Measurements from ENCODE around the gene SLC1A3.

The SLC1A3 gene

DNA sequence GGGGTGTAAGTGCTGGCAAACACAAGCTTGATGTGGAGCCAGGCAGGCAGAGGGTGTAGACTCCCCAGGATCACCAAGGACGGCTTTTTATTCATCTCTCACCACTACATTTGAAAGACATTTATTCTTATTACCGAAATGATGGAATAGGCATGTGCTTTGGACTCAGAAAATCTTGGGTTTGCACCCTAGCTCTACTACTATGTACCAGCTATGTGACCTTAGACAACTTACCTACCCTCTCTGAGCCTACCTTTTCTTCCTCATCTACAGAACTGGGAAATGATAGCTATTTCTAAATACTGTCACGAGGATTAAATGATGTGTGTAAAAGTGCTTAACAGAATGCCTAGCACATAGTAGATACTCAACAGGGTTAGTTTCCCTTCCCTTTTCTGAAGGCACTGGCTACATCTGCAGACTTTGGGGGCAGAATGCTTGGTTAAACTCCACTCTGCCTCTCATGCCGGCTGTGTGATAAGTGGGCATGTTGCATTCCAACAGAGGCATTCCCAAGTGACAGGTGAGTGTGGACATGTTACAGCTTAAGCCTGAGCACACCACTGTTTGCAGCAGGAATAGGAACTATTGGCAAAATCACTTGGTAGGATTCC lies 94.8 kb downstream of the SLC1A3 start:
- peaks cover 30% of the 10 kb centered on the region for H3K4me1 Mint-ChIP-seq
- no peaks in the 10 kb centered on the region for H3K27me3 Mint-ChIP-seq
- H3K27ac Mint-ChIP-seq: peak overlapping the region; percentile 62
- no peaks in the 10 kb centered on the region for H3K9me3 Mint-ChIP-seq
- DNase-seq (ENCODE audit: low spot score in 2 of 2): peak in 1 of 2 donors; percentile 33
- H3K36me3 Mint-ChIP-seq: peaks cover 28% of the 10 kb centered on the region
- peak; percentile 99 for ATAC-seq (ENCODE audit: low read depth)
- peak overlapping the region; percentile 19 for H3K4me3 Mint-ChIP-seq

GRCh38 chr5:36703245-36703860 lies 96.9 kb downstream of the SLC1A3 start:
- H3K27ac Mint-ChIP-seq: no peak overlapping the region
- no peak for DNase-seq (ENCODE audit: low spot score in 2 of 2)
- H3K9me3 Mint-ChIP-seq: no peaks in the 10 kb centered on the region
- peaks cover 27% of the 10 kb centered on the region for H3K4me1 Mint-ChIP-seq
- no peak overlapping the region for H3K4me3 Mint-ChIP-seq
- ATAC-seq (ENCODE audit: low read depth): no peak
- H3K36me3 Mint-ChIP-seq: peaks cover 33% of the 10 kb centered on the region
- H3K27me3 Mint-ChIP-seq: no peaks in the 10 kb centered on the region

DNA sequence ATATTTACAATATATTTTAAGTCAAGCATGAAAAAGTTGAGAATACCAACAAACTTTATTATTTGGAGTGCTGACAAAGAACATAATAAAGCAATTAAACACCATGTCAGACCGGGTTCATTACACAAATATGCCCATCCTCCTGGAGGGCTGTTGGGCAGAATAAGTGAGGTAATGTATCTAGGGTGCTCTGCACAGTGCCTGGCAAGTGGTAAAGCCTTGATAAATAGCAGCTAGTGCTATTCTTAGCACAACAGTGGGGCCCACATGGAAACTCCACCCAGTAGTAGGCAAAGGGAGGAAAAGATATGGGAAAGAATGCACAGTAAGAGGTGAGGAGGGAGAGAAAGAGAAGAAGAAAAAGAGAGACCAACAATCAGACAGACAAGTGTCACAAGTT lies 97.7 kb downstream of the SLC1A3 start:
- Mint-ChIP-seq H3K4me3 (no peak overlapping the region), H3K9me3 (no peaks in the 10 kb centered on the region), H3K4me1 (peaks cover 30% of the 10 kb centered on the region), H3K36me3 (peaks cover 39% of the 10 kb centered on the region), H3K27me3 (no peaks in the 10 kb centered on the region), H3K27ac (no peak overlapping the region)
- DNase-seq (ENCODE audit: low spot score in 2 of 2): no peak
- no peak for ATAC-seq (ENCODE audit: low read depth)

- no peaks in the 10 kb centered on the region for H3K27me3 Mint-ChIP-seq
- ATAC-seq (ENCODE audit: low read depth) (no peak), DNase-seq (ENCODE audit: low spot score in 2 of 2) (no peak)
- H3K9me3 Mint-ChIP-seq: no peaks in the 10 kb centered on the region
- peaks cover 31% of the 10 kb centered on the region for H3K4me1 Mint-ChIP-seq
- H3K4me3 Mint-ChIP-seq: no peak overlapping the region
- H3K27ac Mint-ChIP-seq: no peak overlapping the region
- H3K36me3 Mint-ChIP-seq: peaks cover 44% of the 10 kb centered on the region
Observed at GRCh38 chr5:36705055-36705454, 98.6 kb downstream of the SLC1A3 start.

- no peak for ATAC-seq (ENCODE audit: low read depth)
- Mint-ChIP-seq H3K36me3 (peaks cover 47% of the 10 kb centered on the region), H3K4me1 (peaks cover 24% of the 10 kb centered on the region), H3K27me3 (no peaks in the 10 kb centered on the region), H3K27ac (no peak overlapping the region), H3K4me3 (no peak overlapping the region), H3K9me3 (no peaks in the 10 kb centered on the region)
- no peak for DNase-seq (ENCODE audit: low spot score in 2 of 2)
Observed at GRCh38 chr5:36706662-36707061, 100.3 kb downstream of the SLC1A3 start.

GRCh38 chr5:36708996-36709395 lies 102.6 kb downstream of the SLC1A3 start:
- Mint-ChIP-seq H3K4me3 (no peak overlapping the region), H3K27me3 (no peaks in the 10 kb centered on the region), H3K27ac (no peak overlapping the region), H3K36me3 (peaks cover 43% of the 10 kb centered on the region), H3K9me3 (no peaks in the 10 kb centered on the region), H3K4me1 (peaks cover 20% of the 10 kb centered on the region)
- no peak for ATAC-seq (ENCODE audit: low read depth)
- DNase-seq (ENCODE audit: low spot score in 2 of 2): no peak

GRCh38 chr5:36710039-36710438 lies 103.6 kb downstream of the SLC1A3 start:
- Mint-ChIP-seq H3K9me3 (no peaks in the 10 kb centered on the region), H3K27me3 (no peaks in the 10 kb centered on the region), H3K4me3 (no peak overlapping the region), H3K4me1 (peaks cover 21% of the 10 kb centered on the region), H3K36me3 (peaks cover 37% of the 10 kb centered on the region), H3K27ac (no peak overlapping the region)
- ATAC-seq (ENCODE audit: low read depth): no peak
- DNase-seq (ENCODE audit: low spot score in 2 of 2): no peak

DNA sequence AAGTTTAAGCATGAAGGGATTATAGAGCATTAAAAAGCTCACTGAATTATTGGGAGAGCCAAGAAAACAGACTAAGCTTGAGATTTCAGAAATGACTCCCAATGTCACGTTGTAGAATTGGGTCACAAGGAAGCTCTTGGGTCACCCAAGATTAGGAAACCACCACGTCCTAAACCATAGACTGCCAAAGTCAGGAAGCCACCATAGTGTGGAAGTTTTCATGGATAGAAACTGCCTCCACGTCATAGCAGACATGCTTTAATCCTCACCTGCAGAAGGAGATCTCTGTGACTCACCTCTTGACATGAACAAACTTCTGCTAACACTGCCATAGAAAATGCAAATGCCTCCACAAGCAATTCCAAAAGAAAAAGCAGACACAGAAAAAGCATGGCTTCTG lies 106.3 kb downstream of the SLC1A3 start:
- peaks cover 36% of the 10 kb centered on the region for H3K36me3 Mint-ChIP-seq
- DNase-seq (ENCODE audit: low spot score in 2 of 2) (no peak), ATAC-seq (ENCODE audit: low read depth) (no peak)
- H3K4me3 Mint-ChIP-seq: no peak overlapping the region
- no peak overlapping the region for H3K27ac Mint-ChIP-seq
- H3K27me3 Mint-ChIP-seq: no peaks in the 10 kb centered on the region
- no peaks in the 10 kb centered on the region for H3K9me3 Mint-ChIP-seq
- H3K4me1 Mint-ChIP-seq: peaks cover 24% of the 10 kb centered on the region

DNA sequence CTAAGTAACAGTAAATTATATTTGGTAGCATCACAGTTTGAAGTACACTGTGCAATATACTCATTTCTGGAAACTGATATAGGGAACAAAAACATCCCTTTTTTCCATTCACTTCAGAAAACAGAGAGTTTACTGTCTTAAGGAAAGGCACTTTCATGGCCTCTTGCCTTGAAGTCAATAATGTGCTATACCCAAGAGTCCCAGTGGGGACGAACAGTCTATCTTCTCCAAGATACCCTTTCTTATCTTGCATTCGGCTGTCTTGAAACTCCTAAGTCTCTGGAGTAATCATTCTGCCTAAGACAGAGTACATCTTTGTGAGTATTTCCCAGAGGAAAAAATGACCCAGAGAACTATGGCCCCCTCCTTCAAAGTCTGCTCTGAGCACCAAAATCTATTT lies 107.1 kb downstream of the SLC1A3 start:
- H3K27me3 Mint-ChIP-seq: no peaks in the 10 kb centered on the region
- H3K27ac Mint-ChIP-seq: no peak overlapping the region
- no peak for ATAC-seq (ENCODE audit: low read depth)
- no peaks in the 10 kb centered on the region for H3K9me3 Mint-ChIP-seq
- H3K4me1 Mint-ChIP-seq: peaks cover 24% of the 10 kb centered on the region
- H3K4me3 Mint-ChIP-seq: no peak overlapping the region
- H3K36me3 Mint-ChIP-seq: peaks cover 35% of the 10 kb centered on the region
- DNase-seq (ENCODE audit: low spot score in 2 of 2): no peak

- Mint-ChIP-seq H3K27ac (no peak overlapping the region), H3K36me3 (peaks cover 20% of the 10 kb centered on the region), H3K4me3 (no peak overlapping the region), H3K27me3 (no peaks in the 10 kb centered on the region), H3K4me1 (peaks cover 31% of the 10 kb centered on the region), H3K9me3 (no peaks in the 10 kb centered on the region)
- no peak for ATAC-seq (ENCODE audit: low read depth)
- no peak for DNase-seq (ENCODE audit: low spot score in 2 of 2)
Observed at GRCh38 chr5:36717131-36717695, 110.8 kb downstream of the SLC1A3 start.

GRCh38 chr5:36719282-36719681 lies 112.9 kb downstream of the SLC1A3 start:
- peaks cover 16% of the 10 kb centered on the region for H3K36me3 Mint-ChIP-seq
- H3K27me3 Mint-ChIP-seq: no peaks in the 10 kb centered on the region
- H3K27ac Mint-ChIP-seq: no peak overlapping the region
- peaks cover 49% of the 10 kb centered on the region for H3K4me1 Mint-ChIP-seq
- no peak for ATAC-seq (ENCODE audit: low read depth)
- no peak for DNase-seq (ENCODE audit: low spot score in 2 of 2)
- peaks cover 3% of the 10 kb centered on the region for H3K9me3 Mint-ChIP-seq
- no peak overlapping the region for H3K4me3 Mint-ChIP-seq

DNA sequence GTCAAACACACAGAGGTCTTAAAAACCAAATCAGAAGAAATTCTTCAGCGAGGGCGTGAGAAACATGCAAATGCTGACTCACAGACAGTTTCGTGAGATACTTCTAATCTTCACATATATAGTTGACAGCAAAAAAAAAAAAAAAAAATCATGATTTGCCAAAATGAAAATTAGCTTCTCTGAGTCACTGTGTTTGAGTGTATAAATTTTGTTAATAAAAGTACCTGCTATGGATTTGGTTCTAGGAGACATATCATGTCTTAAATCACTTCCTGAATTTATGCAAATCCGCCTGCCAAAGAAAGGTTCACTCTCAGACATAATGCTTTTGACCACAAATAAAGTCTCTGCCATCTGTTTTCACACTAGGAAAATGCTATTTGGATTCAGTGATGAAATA lies 114.3 kb downstream of the SLC1A3 start:
- Mint-ChIP-seq H3K27ac (no peak overlapping the region), H3K4me3 (peak overlapping the region; percentile 39), H3K4me1 (peaks cover 49% of the 10 kb centered on the region), H3K9me3 (peaks cover 3% of the 10 kb centered on the region), H3K36me3 (peaks cover 13% of the 10 kb centered on the region), H3K27me3 (no peaks in the 10 kb centered on the region)
- ATAC-seq (ENCODE audit: low read depth) (peak; percentile 16), DNase-seq (ENCODE audit: low spot score in 2 of 2) (no peak)

- DNase-seq (ENCODE audit: low spot score in 2 of 2) (no peak), ATAC-seq (ENCODE audit: low read depth) (no peak)
- H3K9me3 Mint-ChIP-seq: peaks cover 3% of the 10 kb centered on the region
- peak overlapping the region; percentile 87 for H3K27ac Mint-ChIP-seq
- peaks cover 13% of the 10 kb centered on the region for H3K36me3 Mint-ChIP-seq
- H3K4me3 Mint-ChIP-seq: peak overlapping the region; percentile 43
- peaks cover 49% of the 10 kb centered on the region for H3K4me1 Mint-ChIP-seq
- H3K27me3 Mint-ChIP-seq: no peaks in the 10 kb centered on the region
Observed at GRCh38 chr5:36721664-36722235, 115.3 kb downstream of the SLC1A3 start.

- Mint-ChIP-seq H3K27ac (peak overlapping the region; percentile 87), H3K36me3 (peaks cover 9% of the 10 kb centered on the region), H3K27me3 (no peaks in the 10 kb centered on the region), H3K9me3 (peaks cover 3% of the 10 kb centered on the region), H3K4me1 (peaks cover 46% of the 10 kb centered on the region), H3K4me3 (peak overlapping the region; percentile 86)
- peak in 1 of 2 donors; percentile 16 for DNase-seq (ENCODE audit: low spot score in 2 of 2)
- peak; percentile 36 for ATAC-seq (ENCODE audit: low read depth)
Observed at GRCh38 chr5:36722900-36723299, 116.5 kb downstream of the SLC1A3 start.
